Activated CD4-positive, alpha-beta memory T cell treated with anti-CD3 and anti-CD28 coated beads, Interleukin-2, amount 10 ng/mL, durations not matched to agents 7 days and 5 days (primary cell): ENCODE data around the gene SLC38A10. TPM values are rescaled to one million over a fixed set of nuclear protein-coding genes. Genes with fewer than 3 reads are reported as not detected.

Experiments
- CTCF ChIA-PET: fragments of 350-600 bp; sonication (Branson Sonifier 250); formaldehyde crosslinking; loops from one replicate; lab custom pipeline; 2021; ENCODE audit warnings: antibody characterized with exemption, inconsistent platforms; lab: Charles Lee
- POLR2A ChIA-PET: fragments of 350-600 bp; sonication (Branson Sonifier 250); formaldehyde crosslinking; loops from one replicate; lab custom pipeline; 2021; ENCODE audit warnings: antibody characterized with exemption; lab: Charles Lee
- DNase-seq: peaks from one replicate; pipeline ENCODE4 v3.0.0-alpha.2; 2020
- H3K27ac Mint-ChIP-seq: one replicate; pipeline ENCODE4 v1.8.0; 2021; ENCODE audit warnings: mild to moderate bottlenecking, mixed read lengths
- H3K27me3 Mint-ChIP-seq: one replicate; pipeline ENCODE4 v1.8.0; 2021; ENCODE audit warnings: mixed read lengths
- H3K36me3 Mint-ChIP-seq: one replicate; pipeline ENCODE4 v1.8.0; 2021; ENCODE audit warnings: low read depth, mixed read lengths
- H3K4me1 Mint-ChIP-seq: one replicate; pipeline ENCODE4 v1.8.0; 2021; ENCODE audit warnings: mixed read lengths
- H3K4me3 Mint-ChIP-seq: one replicate; pipeline ENCODE4 v1.8.0; 2021; ENCODE audit warnings: mild to moderate bottlenecking, mixed read lengths
- H3K9me3 Mint-ChIP-seq: one replicate; pipeline ENCODE4 v1.8.0; 2021; ENCODE audit warnings: mixed read lengths
- total RNA-seq, 2 experiments: library from RNA; stranded (reverse); gene quantifications; one replicate each; pipeline ENCODE4 v1.2.3, GENCODE V29; 2021

The SLC38A10 gene
- total RNA-seq, 2 experiments from 2014 or later = 112 to 114 TPM

GRCh38 chr17:81254955-81255717 lies 40.0 kb downstream of the SLC38A10 start:
- Mint-ChIP-seq H3K9me3 (no peaks in the 10 kb centered on the region), H3K27me3 (no peaks in the 10 kb centered on the region), H3K36me3 (peaks cover 23% of the 10 kb centered on the region), H3K4me1 (peaks cover 8% of the 10 kb centered on the region), H3K27ac (no peak overlapping the region), H3K4me3 (no peak overlapping the region)
- no peak for DNase-seq
- CTCF ChIA-PET = no interaction called here
- POLR2A ChIA-PET = no interaction called here

DNA sequence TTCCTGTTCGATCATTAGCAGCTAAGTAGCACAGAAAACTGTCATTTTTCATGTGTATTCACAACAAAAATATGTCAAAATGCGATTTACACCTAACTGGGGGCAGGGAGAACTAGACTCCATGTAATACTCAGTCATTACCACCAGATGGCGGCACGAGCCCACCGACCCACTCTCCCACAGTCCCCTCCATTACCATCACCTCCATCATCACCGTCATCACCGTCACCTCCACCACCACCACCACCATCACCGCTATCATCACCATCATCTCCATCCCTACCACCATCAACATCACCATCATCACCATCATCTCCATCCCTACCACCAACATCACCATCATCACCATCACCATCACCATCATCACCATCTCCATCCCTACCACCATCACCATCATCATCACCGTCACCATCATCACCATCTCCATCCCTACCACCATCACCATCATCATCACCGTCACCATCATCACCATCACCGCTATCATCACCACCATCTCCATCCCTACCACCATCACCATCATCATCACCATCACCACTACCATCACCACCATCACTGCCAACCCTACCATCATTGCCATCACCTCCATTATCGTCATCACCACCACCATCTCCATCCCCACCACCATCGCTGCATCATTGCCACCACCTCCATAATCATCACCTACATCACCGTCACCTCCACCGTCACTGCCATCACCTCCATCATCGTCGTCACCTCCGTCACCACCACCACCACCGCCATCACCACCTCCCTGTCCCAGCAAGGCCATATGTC lies 41.6 kb downstream of the SLC38A10 start:
- Mint-ChIP-seq H3K4me1 (peaks cover 8% of the 10 kb centered on the region), H3K9me3 (no peaks in the 10 kb centered on the region), H3K27me3 (no peaks in the 10 kb centered on the region), H3K27ac (peak overlapping the region; percentile 33), H3K4me3 (peak overlapping the region; percentile 0), H3K36me3 (peaks cover 30% of the 10 kb centered on the region)
- CTCF ChIA-PET = interaction anchor here (0.8 to 1.9 kb wide), 8 partner anchors 9 to 616 kb away, joined by 3 to 13 read pairs (median 3); partner anchors contain the start of genes NDUFAF8 and TEPSIN
- POLR2A ChIA-PET = no interaction called here
- DNase-seq = peak; percentile 57

GRCh38 chr17:81252987-81253329 lies 42.1 kb downstream of the SLC38A10 start:
- POLR2A ChIA-PET = no interaction called here
- no peak overlapping the region for H3K4me3 Mint-ChIP-seq

DNA sequence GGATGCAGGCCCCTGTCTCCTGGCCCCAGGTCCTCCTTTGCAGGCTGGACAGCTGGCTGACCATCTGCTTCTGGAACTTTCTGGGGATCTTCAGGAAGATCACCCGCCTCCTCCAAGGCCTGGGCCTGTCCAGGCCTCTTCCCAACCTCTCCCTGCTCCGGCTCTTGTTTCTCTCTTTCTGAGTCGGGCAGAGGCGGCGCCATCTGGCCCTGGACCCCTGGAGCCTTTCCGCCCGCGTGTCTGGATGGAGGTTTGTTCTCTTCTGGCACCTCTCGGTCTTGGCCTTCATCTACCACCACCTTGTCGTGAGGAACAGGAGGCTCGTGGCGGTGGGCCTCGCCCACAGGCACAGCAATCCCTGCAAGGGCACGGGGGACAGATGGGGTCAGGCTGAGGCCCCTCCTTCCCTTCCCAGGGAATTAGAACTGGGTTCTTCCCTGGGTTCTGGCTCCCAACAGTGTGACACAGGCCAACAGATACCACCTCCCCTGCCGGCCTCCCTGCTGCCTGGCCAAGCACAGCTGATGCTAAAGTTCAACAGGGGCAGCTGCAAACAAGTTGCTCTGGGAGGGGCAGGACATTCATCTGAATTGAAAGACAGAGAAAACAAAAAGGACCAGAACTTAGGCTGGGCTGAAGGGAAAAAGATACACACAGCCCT lies 42.7 kb downstream of the SLC38A10 start:
- Mint-ChIP-seq H3K4me3 (no peak overlapping the region), H3K27ac (no peak overlapping the region), H3K9me3 (no peaks in the 10 kb centered on the region)

More at GRCh38 chr17:81252987-81253329, 42.1 kb downstream of the SLC38A10 start:
- H3K27ac Mint-ChIP-seq = no peak overlapping the region
- CTCF ChIA-PET = interaction anchor here (0.8 to 1.9 kb wide), 8 partner anchors 10 to 617 kb away, joined by 3 to 13 read pairs (median 3); partner anchors contain the start of genes NDUFAF8 and TEPSIN
- peaks cover 34% of the 10 kb centered on the region for H3K36me3 Mint-ChIP-seq
- no peaks in the 10 kb centered on the region for H3K27me3 Mint-ChIP-seq
- no peaks in the 10 kb centered on the region for H3K9me3 Mint-ChIP-seq
- H3K4me1 Mint-ChIP-seq = peaks cover 8% of the 10 kb centered on the region
- no peak for DNase-seq

GRCh38 chr17:81251709-81252301 lies 43.3 kb downstream of the SLC38A10 start:
- Mint-ChIP-seq H3K4me1 (peaks cover 8% of the 10 kb centered on the region), H3K27me3 (no peaks in the 10 kb centered on the region), H3K36me3 (peaks cover 34% of the 10 kb centered on the region), H3K27ac (no peak overlapping the region), H3K4me3 (no peak overlapping the region), H3K9me3 (no peaks in the 10 kb centered on the region)
- ChIA-PET CTCF (interaction anchor here (1.0 to 1.5 kb wide), 2 partner anchors 16 to 233 kb away, joined by 3 read pairs; no protein-coding TSS in a partner anchor), POLR2A (no interaction called here)
- no peak for DNase-seq

More for the DNA sequence above, 42.7 kb downstream of the SLC38A10 start:
- H3K27me3 Mint-ChIP-seq = no peaks in the 10 kb centered on the region
- peaks cover 34% of the 10 kb centered on the region for H3K36me3 Mint-ChIP-seq
- POLR2A ChIA-PET = no interaction called here
- CTCF ChIA-PET = interaction anchor here (0.8 to 1.9 kb wide), 8 partner anchors 10 to 617 kb away, joined by 3 to 13 read pairs (median 3); partner anchors contain the start of genes NDUFAF8 and TEPSIN
- DNase-seq = no peak
- H3K4me1 Mint-ChIP-seq = peaks cover 8% of the 10 kb centered on the region

GRCh38 chr17:81251094-81251708 lies 43.9 kb downstream of the SLC38A10 start:
- ChIA-PET POLR2A (no interaction called here), CTCF (interaction anchor here (1.0 kb wide), 1 partner anchor 233 kb away, joined by 3 read pairs; no protein-coding TSS in a partner anchor)
- Mint-ChIP-seq H3K27ac (no peak overlapping the region), H3K9me3 (no peaks in the 10 kb centered on the region), H3K36me3 (peaks cover 34% of the 10 kb centered on the region), H3K27me3 (no peaks in the 10 kb centered on the region), H3K4me3 (no peak overlapping the region), H3K4me1 (peaks cover 8% of the 10 kb centered on the region)
- no peak for DNase-seq

- no peak for DNase-seq
- Mint-ChIP-seq H3K36me3 (peaks cover 34% of the 10 kb centered on the region), H3K4me1 (peaks cover 8% of the 10 kb centered on the region), H3K27ac (no peak overlapping the region), H3K4me3 (no peak overlapping the region), H3K9me3 (no peaks in the 10 kb centered on the region), H3K27me3 (no peaks in the 10 kb centered on the region)
- ChIA-PET CTCF (no interaction called here), POLR2A (no interaction called here)
Measured at GRCh38 chr17:81250286-81251093, 44.6 kb downstream of the SLC38A10 start.

- no peak overlapping the region for H3K4me3 Mint-ChIP-seq
- POLR2A ChIA-PET = no interaction called here
- DNase-seq = no peak
- H3K27ac Mint-ChIP-seq = no peak overlapping the region
- H3K36me3 Mint-ChIP-seq = peaks cover 39% of the 10 kb centered on the region
- CTCF ChIA-PET = no interaction called here
- no peaks in the 10 kb centered on the region for H3K9me3 Mint-ChIP-seq
- H3K4me1 Mint-ChIP-seq = peaks cover 14% of the 10 kb centered on the region
- H3K27me3 Mint-ChIP-seq = no peaks in the 10 kb centered on the region
Measured at GRCh38 chr17:81249223-81250040, 45.7 kb downstream of the SLC38A10 start.

DNA sequence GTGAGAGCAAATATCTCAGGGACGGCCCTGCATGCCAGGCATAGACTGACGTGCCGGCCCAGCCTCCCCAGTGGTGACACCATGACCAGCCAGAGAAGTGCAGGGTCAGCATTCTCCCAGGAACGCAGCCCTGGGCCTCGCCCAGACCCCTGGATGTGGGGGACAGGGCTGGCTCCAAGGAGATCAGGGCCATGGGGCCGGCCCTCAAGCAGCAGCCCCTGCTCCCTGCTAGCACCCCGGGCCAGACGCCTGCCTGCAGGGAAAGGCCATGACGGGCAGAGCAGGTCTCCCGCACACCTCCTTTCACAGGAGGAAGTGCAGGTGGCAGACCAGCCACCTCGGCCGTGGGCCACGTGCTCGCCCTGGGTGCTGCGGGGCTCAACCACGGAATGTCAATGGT lies 46.5 kb downstream of the SLC38A10 start:
- Mint-ChIP-seq H3K4me3 (no peak overlapping the region), H3K4me1 (peaks cover 11% of the 10 kb centered on the region), H3K9me3 (no peaks in the 10 kb centered on the region), H3K27me3 (no peaks in the 10 kb centered on the region), H3K27ac (no peak overlapping the region), H3K36me3 (peaks cover 35% of the 10 kb centered on the region)
- no peak for DNase-seq
- ChIA-PET CTCF (interaction anchor here (0.9 to 1.1 kb wide), 2 partner anchors 10 to 236 kb away, joined by 3 read pairs; partner anchors contain the start of genes NDUFAF8 and TEPSIN), POLR2A (interaction anchor here (0.9 kb wide), 1 partner anchor 10 kb away, joined by 3 read pairs; the partner anchor contains the start of genes NDUFAF8 and TEPSIN)

DNA sequence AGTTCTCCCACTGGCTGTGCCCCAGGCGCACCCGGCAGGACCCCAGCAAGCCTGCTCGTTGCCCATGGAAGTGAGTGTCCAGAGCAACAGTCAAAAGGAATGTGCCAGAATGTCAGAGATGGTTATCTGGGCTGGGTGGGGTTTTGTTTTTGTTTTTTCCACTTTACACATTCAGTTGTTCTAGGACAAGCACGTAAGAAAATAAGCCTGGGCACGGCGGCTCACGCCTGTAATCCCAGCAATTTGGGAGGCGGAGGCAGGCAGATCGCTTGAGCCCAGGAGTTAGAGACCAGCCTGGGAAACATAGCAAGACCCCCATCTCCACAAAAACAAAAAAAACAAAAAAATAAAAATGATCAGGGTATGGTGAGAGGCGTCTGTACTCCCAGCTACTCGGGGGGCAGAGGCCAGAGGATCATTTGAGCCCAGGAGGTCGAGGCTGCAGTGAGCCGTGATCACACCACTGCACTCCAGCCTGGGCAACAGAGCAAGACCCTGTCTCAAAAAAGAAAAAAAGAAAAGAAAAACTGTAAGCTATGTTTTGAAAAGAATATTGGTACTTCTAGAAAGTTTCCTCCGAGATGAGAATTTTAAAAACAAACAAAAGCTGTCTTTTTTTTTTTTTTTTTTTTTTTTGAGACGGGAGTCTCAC lies 47.6 kb downstream of the SLC38A10 start:
- CTCF ChIA-PET = interaction anchor here (0.6 to 1.1 kb wide), 2 partner anchors 230 to 237 kb away, joined by 3 to 5 read pairs; no protein-coding TSS in a partner anchor
- POLR2A ChIA-PET = no interaction called here

More for the DNA sequence above, 47.6 kb downstream of the SLC38A10 start:
- Mint-ChIP-seq H3K4me1 (peaks cover 7% of the 10 kb centered on the region), H3K4me3 (no peak overlapping the region), H3K9me3 (no peaks in the 10 kb centered on the region), H3K27ac (no peak overlapping the region), H3K27me3 (no peaks in the 10 kb centered on the region), H3K36me3 (peaks cover 25% of the 10 kb centered on the region)
- no peak for DNase-seq
